ENCODE results near the gene CASQ1.

DNA sequence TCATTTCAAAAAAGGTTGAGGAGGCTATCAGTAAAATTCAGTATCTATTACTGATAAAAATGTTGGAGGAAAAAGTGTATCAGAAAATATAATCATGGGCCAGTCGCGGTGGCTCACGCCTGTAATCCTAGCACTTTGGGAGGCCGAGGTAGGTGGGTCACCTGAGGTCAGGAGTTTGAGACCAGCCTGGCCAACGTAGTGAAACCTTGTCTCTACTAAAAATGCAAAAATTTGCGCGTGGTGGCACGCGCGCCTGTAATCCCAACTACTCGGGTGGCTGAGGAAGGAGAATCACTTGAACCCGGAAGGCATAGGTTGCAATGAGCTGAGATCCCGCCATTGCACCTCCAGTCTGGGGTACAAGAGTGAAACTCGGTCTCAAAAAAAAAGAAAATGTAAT lies 44.3 kb upstream of the CASQ1 start:
- no peak for TF ChIP-seq CTCF (IDR thresholded peaks at IDR 0.05)
- TF ChIP-seq POLR2A (IDR thresholded peaks at IDR 0.05): no peak

Measured in right lobe of liver (tissue), 4 donors.